ENCODE results near the gene WDR31.
"Not testable (repeated sequence)": the region's sequence is repeated elsewhere in the genome, so short reads cannot be mapped to it uniquely, and the experiment has no call there.

The WDR31 gene

DNA sequence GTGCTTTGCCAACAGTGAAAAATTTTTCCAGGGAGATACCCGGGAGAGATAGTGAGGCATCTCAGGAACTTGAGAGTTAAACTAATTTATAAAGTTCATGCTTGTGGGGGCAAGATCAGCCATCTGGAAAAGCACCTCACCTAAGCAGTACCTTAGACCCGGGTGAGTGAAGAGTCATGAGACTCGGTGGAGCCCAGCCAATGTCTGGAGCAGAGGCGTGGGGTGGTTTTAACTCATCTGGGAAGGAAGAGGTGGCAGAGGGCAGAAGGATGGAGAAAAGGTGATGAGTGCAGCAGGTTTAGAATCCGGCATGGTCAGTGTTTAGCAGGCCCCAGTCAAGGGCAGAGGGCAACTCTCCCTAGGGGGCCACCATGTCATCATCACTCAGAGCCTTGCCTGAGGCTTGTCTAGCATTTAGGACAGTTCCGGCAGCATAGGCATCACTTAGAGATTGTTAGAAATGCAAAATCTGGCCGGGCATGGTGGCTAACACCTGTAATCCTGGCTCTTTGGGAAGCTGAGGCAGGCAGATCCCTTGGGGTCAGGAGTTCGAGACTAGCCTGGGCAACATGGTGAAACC, 32.6 kb downstream of the WDR31 start:
- Histone ChIP-seq H3K9ac (no peak overlapping the region), H3K27ac (no peak overlapping the region), H3K4me3 (no peak overlapping the region), H3K9me3 (replicated peaks in 1 of 11) (no peaks in the 10 kb centered on the region), H3K36me3 (no peaks in the 10 kb centered on the region), H3K4me2 (no peak overlapping the region), H3K4me1 (no peaks in the 10 kb centered on the region), H4K20me1 (no peaks in the 10 kb centered on the region), H3K27me3 (no peaks in the 10 kb centered on the region)
- TF ChIP-seq Cebpa-rat (IDR thresholded peaks at IDR 0.05) = no peak

DNA sequence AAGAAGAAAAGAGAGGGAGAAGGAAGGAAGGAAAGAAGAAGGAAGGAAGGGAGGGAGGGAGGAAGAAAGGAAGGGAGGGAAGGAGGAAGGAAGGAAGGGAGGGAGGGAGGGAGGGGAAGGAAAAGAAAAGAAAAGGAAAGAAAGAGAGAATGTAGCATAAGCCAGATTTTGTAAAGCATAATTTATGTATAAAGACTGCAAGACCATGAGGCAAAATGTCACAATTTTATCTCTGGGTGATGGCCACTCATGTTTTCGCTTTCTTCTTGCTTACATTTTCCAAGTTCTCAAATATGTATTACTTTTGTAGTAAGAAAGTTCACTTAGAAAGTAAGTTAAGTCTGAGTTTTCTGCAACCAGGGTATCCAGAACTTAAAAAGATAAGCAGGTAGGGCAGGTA, 33.5 kb downstream of the WDR31 start:
- no peaks in the 10 kb centered on the region for H3K36me3 ChIP-seq
- H3K27ac ChIP-seq = no peak overlapping the region
- H3K27me3 ChIP-seq = no peaks in the 10 kb centered on the region
- no peak overlapping the region for H3K4me3 ChIP-seq
- no peak for TF ChIP-seq Cebpa-rat (IDR thresholded peaks at IDR 0.05)
- H3K4me2 ChIP-seq = no peak overlapping the region
- H3K9ac ChIP-seq = no peak overlapping the region
- no peaks in the 10 kb centered on the region for H3K9me3 ChIP-seq (replicated peaks in 1 of 11)
- no peaks in the 10 kb centered on the region for H4K20me1 ChIP-seq
- H3K4me1 ChIP-seq = peaks cover 0 to 3% (median 0%) of the 10 kb centered on the region in 10 experiments; a peak in 1 of 20 replicates

DNA sequence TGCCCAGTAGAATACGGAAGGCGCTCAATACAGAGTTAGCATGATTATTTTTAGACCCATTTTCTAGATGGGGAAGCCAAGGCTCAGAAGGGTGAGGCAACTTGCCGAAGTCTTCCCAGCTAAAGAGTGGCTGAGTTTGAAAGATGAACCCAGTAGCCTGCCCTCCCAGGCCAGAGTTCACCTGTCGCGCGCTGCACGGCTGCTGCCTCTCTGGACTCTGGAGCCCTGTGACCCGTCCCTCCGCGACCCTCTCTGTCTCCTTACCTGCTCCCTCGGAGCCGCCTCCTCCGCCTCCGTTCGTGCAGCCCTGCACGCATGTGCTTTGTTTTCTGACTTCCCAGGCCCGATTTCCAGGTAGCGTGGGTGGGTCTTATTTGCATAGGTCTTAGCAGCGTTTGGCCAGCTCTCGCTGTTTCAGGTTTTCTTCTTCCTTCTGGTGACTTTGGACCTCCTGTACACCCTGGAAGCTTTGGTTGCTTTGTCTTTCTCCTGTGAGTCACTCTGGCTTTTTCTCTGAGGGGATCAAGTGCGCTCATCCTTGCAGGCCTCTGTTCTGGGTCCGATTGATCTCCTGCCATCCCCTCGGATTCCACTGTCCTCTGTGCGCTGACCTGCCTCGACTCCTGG, 37.2 kb downstream of the WDR31 start, which contains the start of gene RNF183:
RNF183 (minus strand) TSS at position 585 of the 627 bp plus-strand sequence. CDS start 5,192 bp downstream, outside the sequence.
- H3K36me3 ChIP-seq = no peaks in the 10 kb centered on the region
- no peak within 1 kb of the TSS for H3K4me3 ChIP-seq
- no peak for TF ChIP-seq Cebpa-rat (IDR thresholded peaks at IDR 0.05)
- peaks cover 8 to 21% (median 11%) of the 10 kb centered on the region in 10 experiments; a peak in 19 of 20 replicates for H3K4me1 ChIP-seq
- H3K9ac ChIP-seq = no peak within 1 kb of the TSS
- no peaks in the 10 kb centered on the region for H3K9me3 ChIP-seq (replicated peaks in 1 of 11)
- H3K4me2 ChIP-seq = no peak within 1 kb of the TSS
- H3K27ac ChIP-seq = no peak within 1 kb of the TSS
- no peaks in the 10 kb centered on the region for H3K27me3 ChIP-seq
- H4K20me1 ChIP-seq = no peaks in the 10 kb centered on the region

DNA sequence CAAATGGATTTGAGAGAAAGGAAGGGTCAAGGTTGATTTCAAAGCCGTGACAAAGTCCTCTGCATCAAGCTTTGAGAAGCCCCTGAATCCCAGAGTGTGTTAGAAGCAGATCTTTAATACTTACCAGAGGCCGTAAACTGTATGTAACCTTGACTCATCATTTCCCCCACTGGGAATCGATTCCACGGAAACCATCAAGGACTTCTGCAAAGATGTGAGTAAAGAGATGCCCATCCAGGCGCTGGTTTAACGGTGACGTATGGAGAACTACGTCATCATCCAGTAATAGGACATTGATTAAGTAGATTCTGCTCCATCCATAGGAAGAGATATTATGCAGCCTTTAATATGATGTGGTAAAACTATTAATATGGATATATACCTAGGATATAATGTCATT, 38.5 kb downstream of the WDR31 start:
- Histone ChIP-seq H3K27me3 (no peaks in the 10 kb centered on the region), H3K4me2 (peak overlapping the region in 3 of 11 experiments; percentile 7 to 36 (median 9); a peak in 1 of 22 replicates), H4K20me1 (no peaks in the 10 kb centered on the region), H3K4me1 (peaks cover 8 to 21% (median 11%) of the 10 kb centered on the region in 10 experiments; a peak in 19 of 20 replicates), H3K36me3 (no peaks in the 10 kb centered on the region), H3K27ac (no peak overlapping the region), H3K4me3 (no peak overlapping the region), H3K9ac (no peak overlapping the region), H3K9me3 (replicated peaks in 1 of 11) (no peaks in the 10 kb centered on the region)
- no peak for TF ChIP-seq Cebpa-rat (IDR thresholded peaks at IDR 0.05)

DNA sequence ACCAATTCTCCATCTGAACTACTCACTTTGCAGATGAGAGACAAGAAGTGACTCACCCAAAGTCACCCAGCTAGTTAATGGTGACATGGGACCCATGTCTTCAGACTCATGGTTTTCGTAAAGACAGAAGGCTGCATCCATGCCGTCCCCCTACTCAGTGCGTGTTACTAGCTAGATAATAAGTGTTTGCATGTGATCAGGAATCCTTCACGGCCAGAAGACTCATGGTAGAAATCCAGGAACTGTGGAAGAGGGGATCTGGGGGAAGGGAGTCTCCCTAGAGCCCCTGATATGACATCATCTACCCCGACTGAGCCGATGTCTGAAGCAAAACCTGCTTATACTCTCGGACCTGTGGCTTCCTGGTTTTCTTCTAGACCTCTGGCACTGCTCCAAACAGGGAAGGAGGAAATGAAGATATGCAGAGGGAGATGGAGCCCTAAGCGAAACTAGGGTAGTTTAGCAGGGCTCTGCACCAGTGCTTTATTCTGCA, 40.2 kb downstream of the WDR31 start:
- Histone ChIP-seq H3K9ac (no peak overlapping the region), H3K4me1 (peaks cover 8 to 21% (median 11%) of the 10 kb centered on the region in 10 experiments; a peak in 19 of 20 replicates), H3K36me3 (peaks cover 0 to 4% (median 0%) of the 10 kb centered on the region in 11 experiments; a peak in 4 of 22 replicates), H3K27ac (0 out of 22 replicates have a peak overlapping the region, but pooled peaks of 1 of the 11 experiments have one; percentile 13), H3K9me3 (replicated peaks in 1 of 11) (no peaks in the 10 kb centered on the region), H3K4me2 (peak overlapping the region; percentile 7 to 63 (median 41); a peak in 18 of 22 replicates), H4K20me1 (peaks cover 0 to 3% (median 0%) of the 10 kb centered on the region in 11 experiments; a peak in 1 of 22 replicates), H3K27me3 (no peaks in the 10 kb centered on the region), H3K4me3 (no peak overlapping the region)
- no peak for TF ChIP-seq Cebpa-rat (IDR thresholded peaks at IDR 0.05)

DNA sequence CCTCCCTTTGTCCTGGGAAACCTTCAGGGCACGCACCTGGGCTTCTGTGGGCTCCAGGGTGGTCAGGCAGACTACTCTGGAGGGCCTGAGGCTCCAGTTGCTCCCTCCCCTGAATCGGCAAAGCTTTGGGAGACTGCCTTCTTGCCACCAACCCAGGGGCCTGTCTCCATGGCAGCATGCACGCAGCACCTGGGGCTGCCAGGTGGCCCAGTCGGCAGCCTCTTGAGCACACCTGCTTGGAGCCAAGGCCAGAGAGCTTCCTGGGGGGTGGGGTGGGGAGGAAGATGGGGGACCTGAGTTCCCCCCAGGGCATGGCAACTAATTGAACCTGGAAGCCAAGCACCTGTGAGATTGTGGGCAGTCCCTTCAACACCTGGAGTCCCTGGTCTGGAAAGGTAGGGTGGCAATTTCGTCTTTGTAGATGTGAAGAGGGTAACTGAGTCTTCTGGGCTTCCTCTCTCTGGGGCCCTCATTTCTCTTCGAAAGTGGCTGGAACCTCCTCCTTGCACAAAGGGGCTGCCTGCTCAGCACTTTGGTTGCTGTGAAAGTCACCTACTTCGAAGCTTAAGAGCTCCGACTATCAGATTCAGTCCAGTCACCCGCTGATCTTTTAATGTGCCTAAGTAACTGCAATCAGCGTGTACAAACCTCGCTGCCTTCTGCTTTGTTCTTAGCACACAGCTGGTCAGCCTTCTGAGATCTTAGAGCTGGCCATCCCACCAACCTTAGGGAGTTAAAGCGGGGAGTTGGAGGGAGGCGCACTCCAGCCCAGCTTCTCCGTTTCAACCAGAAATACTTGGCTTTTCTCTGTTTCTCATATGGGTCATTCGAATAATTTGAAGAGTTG, 40.9 kb downstream of the WDR31 start:
- H3K27me3 ChIP-seq = no peaks in the 10 kb centered on the region
- peaks cover 0 to 9% (median 0%) of the 10 kb centered on the region in 11 experiments; a peak in 1 of 22 replicates for H4K20me1 ChIP-seq
- peak overlapping the region in 3 of 11 experiments; percentile 41 to 52 (median 44); a peak in 5 of 22 replicates for H3K4me2 ChIP-seq
- no peaks in the 10 kb centered on the region for H3K9me3 ChIP-seq (replicated peaks in 1 of 11)
- TF ChIP-seq Cebpa-rat (IDR thresholded peaks at IDR 0.05) = no peak
- peaks cover 8 to 21% (median 11%) of the 10 kb centered on the region in 10 experiments; a peak in 19 of 20 replicates for H3K4me1 ChIP-seq
- H3K4me3 ChIP-seq = no peak overlapping the region
- peaks cover 0 to 11% (median 3%) of the 10 kb centered on the region in 11 experiments; a peak in 11 of 22 replicates for H3K36me3 ChIP-seq
- 0 out of 22 replicates have a peak overlapping the region, but pooled peaks of 1 of the 11 experiments have one; percentile 13 for H3K27ac ChIP-seq
- H3K9ac ChIP-seq = no peak overlapping the region

DNA sequence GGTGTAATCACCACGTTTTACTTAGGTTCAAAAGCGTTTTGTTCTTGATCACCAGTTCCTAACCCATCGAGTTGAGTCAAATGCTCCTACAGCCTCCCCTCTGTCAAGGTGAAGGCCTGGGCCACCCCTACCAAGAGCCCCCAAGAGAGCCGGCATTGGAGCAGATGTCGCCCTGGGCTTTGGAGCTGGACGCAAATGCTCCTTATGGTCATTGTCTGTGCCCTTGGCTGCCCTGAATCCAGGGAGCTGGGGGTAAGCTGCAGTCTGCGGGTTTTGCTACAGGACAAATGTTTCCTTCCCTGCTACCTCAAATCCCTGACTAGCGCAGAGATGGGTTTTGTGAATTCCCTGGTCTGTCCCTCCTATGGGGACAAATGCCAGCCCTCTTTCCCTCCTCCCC, 41.8 kb downstream of the WDR31 start:
- no peak overlapping the region for H3K4me3 ChIP-seq
- H4K20me1 ChIP-seq = peaks cover 0 to 13% (median 3%) of the 10 kb centered on the region in 11 experiments; a peak in 5 of 22 replicates
- peaks cover 6 to 19% (median 10%) of the 10 kb centered on the region in 11 experiments for H3K36me3 ChIP-seq

DNA sequence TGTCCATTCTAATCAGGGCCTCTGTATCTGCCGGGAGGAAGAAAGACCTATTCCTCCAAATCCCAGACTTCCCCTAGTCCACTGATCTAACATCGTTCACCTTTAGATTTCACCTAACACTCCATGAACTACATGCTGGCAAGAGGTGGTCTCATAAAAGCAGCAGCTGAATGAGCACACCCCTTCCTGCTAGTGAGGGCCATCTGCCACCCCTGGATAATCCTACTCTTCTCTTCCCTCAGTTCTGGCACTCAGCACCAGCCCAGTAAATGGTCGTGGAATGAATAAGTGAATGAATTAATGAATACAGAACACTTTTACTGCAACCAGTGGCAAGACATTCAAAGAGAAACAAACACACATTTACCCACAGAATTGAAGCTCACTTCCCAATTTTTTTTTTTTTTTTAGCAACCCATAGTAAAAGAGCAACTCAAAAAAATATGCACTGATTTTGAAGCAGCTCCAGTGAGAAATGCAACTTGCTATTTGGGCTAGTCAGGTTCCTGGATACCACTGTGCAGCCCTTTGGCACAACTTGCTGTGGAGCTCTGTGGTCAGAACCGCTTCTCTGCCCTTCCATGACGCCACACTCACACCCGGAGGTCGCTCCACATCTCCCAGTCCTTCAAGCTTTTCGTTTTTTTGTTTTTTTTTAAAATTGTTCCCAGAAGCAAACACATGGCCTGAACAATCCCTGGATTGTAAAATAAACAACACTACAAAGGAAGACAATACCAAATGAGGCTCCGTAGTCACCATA, 43.1 kb downstream of the WDR31 start:
- Histone ChIP-seq H3K27ac (no peak overlapping the region), H3K9ac (no peak overlapping the region), H4K20me1 (peaks cover 0 to 22% (median 8%) of the 10 kb centered on the region in 11 experiments; a peak in 6 of 22 replicates), H3K4me1 (peaks cover 8 to 21% (median 11%) of the 10 kb centered on the region in 10 experiments; a peak in 19 of 20 replicates), H3K36me3 (peaks cover 20 to 32% (median 24%) of the 10 kb centered on the region in 11 experiments), H3K4me2 (no peak overlapping the region), H3K9me3 (replicated peaks in 1 of 11) (no peaks in the 10 kb centered on the region), H3K27me3 (no peaks in the 10 kb centered on the region), H3K4me3 (no peak overlapping the region)
- TF ChIP-seq Cebpa-rat (IDR thresholded peaks at IDR 0.05) = no peak

More for the DNA sequence above, 41.8 kb downstream of the WDR31 start:
- Histone ChIP-seq H3K9ac (no peak overlapping the region), H3K4me1 (peaks cover 8 to 21% (median 11%) of the 10 kb centered on the region in 10 experiments; a peak in 19 of 20 replicates), H3K4me2 (no peak overlapping the region), H3K9me3 (replicated peaks in 1 of 11) (no peaks in the 10 kb centered on the region), H3K27me3 (no peaks in the 10 kb centered on the region), H3K27ac (no peak overlapping the region)
- TF ChIP-seq Cebpa-rat (IDR thresholded peaks at IDR 0.05) = no peak

DNA sequence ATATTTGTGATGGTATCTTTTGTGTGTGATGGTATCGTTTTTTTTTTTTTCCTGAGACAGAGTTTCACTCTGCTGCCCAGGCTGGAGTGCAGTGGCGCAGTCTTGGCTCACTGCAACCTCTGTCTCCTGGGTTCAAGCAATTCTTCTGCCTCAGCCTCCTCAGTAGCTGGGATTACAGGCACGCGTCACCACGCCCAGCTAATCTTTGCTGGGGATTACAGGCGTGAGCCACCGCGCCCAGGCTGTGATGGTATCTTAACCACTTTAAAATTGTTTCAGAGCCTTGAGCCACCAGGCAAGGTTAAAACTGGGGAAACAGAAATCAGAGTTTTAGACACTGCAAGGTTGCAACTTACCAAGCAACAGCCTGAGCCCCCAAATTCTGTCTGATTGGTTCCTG, 43.8 kb downstream of the WDR31 start:
- Histone ChIP-seq H4K20me1 (peaks cover 0 to 28% (median 9%) of the 10 kb centered on the region in 11 experiments; a peak in 7 of 22 replicates), H3K4me1 (peaks cover 8 to 16% (median 11%) of the 10 kb centered on the region in 10 experiments; a peak in 19 of 20 replicates), H3K36me3 (peaks cover 27 to 40% (median 31%) of the 10 kb centered on the region in 11 experiments)
- not testable (repeated sequence) for H3K9ac ChIP-seq; H3K27me3 ChIP-seq; H3K4me2 ChIP-seq; H3K4me3 ChIP-seq; H3K9me3 ChIP-seq (replicated peaks in 1 of 11); H3K27ac ChIP-seq

All from BLaER1 treated with 17β-estradiol and CSF1 and Interleukin-3, amounts not matched to agents 10 nM and 100 nM (cell line).